Inflammatory macrophage (primary cell): ENCODE results near the gene KRTAP5-2.
"Not testable (repeated sequence)": the region's sequence is repeated elsewhere in the genome, so short reads cannot be mapped to it uniquely, and the experiment has no call there.

Source experiments
- DNase-seq, 2 donors: peaks; one replicate each; pipeline ENCODE4 v3.0.0-alpha.2; 2020 to 2022

The KRTAP5-2 gene

DNA sequence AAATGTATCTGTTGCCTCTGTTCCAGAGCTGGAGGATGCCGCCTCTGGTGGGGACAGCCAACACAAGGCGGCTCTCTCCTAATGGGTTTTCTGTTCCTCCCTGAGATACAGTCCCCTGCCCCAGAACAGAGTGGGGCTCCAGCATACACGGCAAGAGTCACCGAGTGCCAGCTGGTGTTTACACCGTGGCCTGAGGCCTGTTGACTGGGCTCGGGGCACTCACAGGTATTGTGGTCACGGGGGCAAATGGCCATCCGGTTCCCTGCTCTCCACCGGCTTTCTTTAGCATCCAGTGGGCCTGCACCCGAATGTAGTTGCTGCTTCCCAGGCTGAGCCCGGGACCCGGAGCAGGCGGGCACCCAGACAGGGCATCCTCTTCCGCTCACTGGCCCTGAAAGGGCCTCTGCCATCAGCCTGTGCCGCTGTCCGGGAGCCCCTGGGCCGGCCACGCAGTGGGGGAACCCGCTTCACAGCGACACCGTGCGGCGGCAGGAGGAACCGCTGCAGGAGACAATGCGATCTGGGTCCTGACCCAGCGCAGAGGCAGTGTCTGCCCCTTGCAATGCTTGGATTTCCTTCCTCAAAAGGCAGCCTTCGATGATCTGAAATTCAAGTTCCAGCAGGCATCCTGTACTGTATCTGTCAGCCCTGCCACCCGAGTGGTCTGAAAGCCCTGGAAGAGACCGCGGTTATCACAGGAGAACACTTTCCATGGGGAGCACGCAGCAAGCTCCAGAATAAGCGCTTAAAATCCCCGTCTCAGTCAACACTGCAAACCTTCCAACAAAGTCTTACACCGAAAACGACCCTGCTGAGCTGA lies 30.6 kb upstream of the KRTAP5-2 start:
- DNase-seq: peak; percentile 38 to 42

DNA sequence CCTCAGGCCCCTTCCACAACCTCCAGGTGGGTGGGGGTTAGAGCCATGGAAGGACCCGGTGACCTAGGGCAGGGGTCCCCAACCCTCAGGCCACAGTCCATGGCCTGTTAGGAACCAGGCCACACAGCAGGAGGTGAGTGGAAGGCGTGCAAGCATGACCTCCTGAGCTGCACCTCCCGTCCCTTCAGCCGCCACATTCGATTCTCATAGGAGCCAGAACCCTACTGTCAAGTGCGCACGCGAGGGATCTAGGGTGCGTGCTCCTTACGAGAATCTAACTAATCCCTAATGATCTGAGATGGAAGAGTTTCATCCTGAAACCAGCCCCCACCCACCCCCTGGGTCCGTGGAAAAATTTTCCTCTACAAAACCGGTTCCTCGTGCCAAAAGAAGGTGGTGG lies 27.4 kb upstream of the KRTAP5-2 start:
- no peak for DNase-seq

DNA sequence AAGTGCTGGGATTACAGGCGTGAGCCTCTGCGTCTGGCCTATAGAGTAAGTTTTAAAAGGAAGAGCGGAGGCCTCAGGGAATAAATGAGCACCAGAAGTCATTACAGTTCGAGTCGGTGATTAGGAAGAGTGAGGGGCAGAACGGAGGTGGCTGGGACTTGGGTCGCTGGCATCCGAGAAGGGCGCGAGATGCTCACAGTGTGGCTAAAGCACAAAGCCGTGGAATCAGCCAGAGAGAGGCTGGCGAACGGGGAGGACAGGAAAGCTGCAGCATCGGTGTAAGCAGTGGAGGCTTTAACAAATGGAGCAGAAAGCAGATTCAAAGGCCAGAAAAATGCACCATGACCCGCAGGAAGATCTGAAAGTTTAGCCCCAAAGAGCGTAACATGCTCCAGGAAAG lies 26.5 kb upstream of the KRTAP5-2 start:
- DNase-seq: no peak

DNA sequence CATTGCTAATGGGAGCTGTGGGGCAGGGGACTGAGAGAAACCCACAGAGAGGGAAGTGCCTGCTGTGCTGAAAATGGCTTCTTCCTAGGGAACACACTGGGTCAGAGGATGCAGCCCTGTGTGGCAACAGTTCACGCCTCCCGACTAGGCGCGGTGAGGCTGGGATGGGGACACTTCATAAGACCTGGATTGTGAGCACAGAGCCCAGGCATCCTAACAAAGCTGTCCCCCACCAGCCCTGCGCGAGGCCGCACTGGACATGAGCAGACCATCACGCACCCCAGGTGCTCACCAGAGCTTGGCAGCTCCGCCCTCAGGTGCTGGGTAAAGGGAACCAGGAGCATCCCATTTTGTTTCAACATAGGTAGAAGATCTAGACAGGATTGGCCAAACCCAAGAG lies 25.6 kb upstream of the KRTAP5-2 start:
- no peak for DNase-seq

DNA sequence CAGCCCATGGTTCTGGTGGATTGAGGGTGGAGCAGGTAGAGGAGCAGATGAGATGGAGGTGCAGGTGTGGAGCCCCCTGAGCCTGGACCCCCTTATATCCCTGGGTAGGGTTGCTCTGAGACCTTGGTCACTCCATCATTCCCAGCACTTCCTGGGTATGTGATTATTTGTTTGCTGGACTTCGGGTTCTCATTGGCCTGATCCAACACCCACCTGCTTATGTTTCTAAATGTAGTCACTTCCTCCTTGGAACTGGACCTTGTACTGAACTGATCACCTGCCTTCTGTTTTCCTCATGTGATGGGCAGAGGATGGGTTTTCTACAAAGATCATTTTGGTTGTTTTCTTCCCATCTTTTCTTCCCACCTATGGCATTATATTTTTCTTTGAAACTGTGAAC lies 24.0 kb upstream of the KRTAP5-2 start, which contains the start of gene KRTAP5-4:
TSS of gene KRTAP5-4 (minus strand) at position 53 of the 400 bp plus-strand sequence. CDS start at position 8, 45 bp downstream.
- DNase-seq: no peak

DNA sequence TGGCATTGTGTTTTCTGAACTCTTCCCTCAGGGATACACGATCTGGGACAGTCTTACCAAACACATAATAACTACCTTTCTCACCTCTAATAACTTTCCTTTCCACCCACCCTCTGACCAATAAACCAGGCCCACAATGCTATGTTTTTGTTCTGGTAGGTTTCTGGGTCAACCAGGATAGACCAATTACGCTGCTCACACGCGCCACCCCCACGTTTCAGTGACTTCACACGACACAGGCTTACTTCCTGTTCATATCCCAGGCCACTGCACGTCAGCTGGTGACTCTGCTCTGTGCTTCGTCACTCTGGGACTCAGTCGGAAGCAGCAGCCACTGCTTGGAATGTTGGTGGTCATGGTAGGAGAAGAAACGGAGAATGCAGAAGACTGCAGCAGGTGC lies 21.4 kb upstream of the KRTAP5-2 start:
- peak in 1 of 2 donors; percentile 34 for DNase-seq

DNA sequence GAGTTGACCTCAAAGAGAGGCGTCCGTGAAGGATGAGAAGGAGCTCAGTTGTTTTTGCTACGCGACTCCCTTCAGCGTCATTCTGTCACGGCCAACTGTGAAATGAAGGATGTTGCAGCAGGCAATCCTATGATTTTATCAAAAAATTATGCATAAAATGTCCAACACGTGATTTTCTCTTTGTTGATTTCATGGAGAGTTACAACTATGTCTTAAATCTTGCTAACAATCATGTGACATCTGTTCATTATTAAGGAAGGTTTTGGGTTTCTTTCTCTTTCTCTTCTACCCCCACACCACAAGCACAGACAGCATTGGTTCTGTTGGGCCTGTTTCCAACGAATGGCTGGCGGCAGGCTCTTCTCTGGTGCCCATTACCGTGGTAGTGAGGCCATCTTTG lies 20.1 kb upstream of the KRTAP5-2 start:
- no peak for DNase-seq

DNA sequence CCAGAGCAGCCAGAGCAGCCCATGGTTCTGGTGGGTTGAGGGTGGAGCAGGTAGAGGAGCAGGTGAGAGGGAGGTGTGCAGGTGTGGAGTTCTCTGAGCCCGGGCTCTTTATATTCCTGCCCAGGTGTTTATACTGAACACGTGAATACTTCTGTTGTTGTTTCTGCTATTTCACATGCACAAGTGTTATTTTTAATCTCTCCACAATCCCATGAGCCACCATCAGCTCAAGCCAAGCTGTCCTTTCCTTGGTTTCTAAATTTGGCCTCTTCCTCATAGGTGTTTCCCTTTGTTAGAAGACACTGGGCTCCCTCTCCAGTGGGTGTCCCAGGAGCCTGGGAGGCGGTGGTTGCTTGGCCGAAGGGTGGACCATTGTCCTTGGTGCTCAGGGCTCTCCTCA lies 10.3 kb upstream of the KRTAP5-2 start, which contains the start of gene KRTAP5-3:
TSS of gene KRTAP5-3 (minus strand) at position 101 of the 400 bp plus-strand sequence. CDS start at position 23, 78 bp downstream.
- DNase-seq: no peak

DNA sequence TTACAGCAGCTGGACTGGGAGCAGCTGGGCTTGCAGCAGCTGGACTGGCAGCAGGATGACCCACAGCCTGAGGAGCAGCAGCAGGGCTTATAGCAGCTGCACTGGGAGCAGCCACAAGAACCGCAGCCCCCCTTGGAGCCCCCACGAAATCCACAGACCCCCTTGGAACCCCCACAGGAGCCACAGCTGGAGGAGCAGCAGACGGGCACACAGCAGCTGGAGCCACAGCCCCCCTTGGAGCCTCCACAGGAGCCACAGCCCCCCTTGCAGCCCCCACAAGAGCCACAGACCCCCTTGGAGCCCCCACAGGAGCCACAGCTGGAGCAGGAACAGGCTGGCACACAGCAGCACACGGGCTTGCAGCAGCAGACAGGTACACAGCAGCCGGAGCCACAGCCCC lies 9.8 kb upstream of the KRTAP5-2 start:
- DNase-seq: not testable (repeated sequence)

DNA sequence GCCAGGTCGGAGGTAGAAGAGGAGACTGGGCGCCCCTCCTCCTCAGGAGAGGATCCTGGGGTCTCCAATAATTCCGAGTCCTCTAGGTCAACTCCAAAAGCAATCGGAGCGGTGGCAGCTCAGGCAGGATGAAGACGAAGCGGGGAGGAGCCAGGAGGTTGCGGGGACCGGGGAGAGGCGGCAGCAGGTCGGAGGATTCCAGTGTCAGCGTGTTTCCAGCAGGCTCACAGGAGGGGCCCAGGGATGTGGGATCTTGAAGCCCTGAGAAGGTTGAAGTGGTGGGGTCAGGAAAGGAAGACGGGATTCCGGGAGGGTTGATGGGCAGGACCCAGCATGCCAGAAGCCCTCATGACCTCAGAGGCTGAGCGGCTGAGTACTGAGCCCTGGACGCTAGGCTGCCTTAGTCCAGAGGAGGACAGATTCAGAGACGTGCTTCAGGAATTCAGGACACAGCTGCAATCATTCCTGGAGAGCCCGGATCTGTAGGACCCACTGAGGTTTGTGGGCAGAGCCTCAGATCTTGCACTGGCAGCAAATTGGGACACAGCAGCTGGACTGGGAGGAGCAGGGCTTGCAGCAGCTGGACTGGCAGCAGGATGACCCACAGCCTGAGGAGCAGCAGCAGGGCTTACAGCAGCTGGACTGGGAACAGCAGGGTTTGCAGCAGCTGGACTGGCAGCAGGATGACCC lies 9.2 kb upstream of the KRTAP5-2 start:
- not testable (repeated sequence) for DNase-seq

DNA sequence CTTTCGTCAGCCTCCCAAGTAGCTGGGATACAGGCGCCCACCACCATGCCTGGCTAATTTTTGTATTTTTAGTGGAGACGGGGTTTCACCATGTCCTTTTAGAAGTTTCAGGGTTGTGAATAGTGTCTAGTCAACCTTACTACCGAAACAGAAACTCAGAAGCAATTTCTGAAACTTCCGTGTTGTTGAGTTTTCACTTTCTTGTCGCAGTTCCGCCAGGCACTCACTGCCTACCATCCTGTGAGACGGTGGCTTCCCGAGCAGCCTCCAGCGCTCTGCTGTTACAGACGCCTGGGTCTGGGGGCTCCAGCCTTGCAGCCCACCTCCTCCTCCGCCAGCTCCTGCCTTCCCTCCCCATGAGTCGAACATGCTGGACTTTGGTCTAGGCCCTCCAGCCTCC lies 7.8 kb upstream of the KRTAP5-2 start:
- DNase-seq: not testable (repeated sequence)

DNA sequence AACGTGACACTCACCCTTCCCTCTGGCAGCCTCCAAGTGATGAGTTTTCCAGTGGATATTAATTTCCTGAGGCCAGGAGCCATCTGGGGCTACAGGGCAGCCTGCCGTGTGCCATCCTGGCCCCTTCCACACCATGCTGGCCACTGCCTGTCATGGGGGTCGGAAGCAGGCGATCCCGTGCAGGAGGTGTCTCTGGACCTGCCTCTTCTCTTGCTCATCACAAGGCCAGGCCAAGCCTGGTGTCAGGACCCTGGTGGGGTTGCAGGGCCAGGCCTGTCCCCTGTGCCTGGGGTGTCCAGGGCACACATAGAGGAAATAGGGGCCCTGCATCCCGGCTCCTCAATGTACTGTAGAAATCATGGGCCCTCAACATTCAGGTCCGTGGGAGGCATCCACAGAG lies 6.6 kb upstream of the KRTAP5-2 start:
- no peak for DNase-seq

DNA sequence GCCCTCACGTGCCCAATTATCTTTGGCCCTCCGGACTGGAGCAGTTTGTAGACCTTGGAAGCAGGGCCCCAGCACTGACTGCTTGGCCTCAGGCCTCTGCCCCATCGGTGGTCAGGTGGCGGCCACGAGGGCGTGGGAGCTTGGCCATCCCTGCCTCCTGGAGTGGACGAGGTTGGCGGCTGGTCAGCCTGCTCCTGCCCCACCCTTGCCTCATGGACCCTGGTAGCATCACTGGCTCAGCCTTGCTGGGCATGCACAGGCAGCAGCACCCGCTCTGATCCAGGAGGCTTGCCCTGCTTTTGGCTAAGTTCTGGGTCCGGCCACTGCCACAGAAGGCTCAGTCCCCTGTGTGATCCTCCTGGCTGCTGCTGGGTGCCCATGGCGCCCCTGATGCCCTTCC lies 6.1 kb upstream of the KRTAP5-2 start:
- no peak for DNase-seq

DNA sequence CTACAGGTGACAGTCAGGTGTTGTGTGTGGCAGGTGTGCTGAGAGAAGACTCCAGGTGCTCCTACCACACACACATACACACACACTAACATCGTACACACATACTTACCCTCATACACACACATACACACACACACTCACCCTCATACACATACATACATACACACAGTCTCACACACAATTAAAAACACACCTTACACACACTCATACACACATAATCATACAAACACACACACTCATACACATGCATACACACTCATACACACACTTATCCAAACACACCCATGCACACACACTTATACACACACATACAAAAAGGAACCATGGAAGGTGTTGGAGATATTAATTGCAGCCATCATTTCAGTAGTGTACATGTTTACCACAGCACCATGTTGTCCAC lies 5.5 kb upstream of the KRTAP5-2 start:
- no peak for DNase-seq

DNA sequence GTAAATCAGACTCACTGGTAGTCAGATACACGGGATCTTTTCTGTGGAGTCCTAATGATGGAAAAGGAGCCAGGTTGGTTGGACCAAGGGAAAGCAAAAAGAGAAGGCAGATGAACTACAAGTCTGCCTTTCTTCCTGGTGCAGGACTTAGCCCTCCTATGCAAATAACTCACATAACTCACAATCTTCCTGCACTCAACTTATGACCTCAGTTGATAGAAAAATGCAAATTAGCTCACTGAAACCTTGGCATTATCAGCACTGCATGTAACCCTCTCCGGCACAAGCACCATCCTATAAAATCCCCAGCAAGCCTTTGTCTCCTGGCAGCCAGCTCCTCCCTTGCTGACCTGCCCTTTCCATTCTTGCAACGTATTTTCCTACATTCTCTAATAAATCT lies 3.6 kb upstream of the KRTAP5-2 start:
- not testable (repeated sequence) for DNase-seq

DNA sequence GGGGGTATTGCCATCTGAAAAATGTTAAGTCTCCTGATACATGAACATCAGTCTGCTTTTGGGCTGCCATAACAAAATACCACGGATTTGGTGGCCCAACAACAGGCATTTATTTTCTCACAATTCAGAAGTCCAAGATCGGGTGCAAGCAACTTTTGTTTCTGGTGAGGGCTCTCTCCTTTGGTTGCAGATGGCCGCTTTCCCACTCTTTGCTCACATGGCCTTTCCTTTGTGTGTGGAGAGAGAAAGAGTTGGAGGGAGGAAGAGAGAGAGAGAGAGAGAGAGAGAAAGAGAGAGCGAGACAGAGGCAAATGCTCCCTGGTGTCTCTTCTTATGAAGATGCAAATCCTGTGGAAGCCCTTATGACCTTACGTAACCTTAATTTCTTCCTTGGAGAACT lies 2.5 kb upstream of the KRTAP5-2 start:
- DNase-seq: no peak

DNA sequence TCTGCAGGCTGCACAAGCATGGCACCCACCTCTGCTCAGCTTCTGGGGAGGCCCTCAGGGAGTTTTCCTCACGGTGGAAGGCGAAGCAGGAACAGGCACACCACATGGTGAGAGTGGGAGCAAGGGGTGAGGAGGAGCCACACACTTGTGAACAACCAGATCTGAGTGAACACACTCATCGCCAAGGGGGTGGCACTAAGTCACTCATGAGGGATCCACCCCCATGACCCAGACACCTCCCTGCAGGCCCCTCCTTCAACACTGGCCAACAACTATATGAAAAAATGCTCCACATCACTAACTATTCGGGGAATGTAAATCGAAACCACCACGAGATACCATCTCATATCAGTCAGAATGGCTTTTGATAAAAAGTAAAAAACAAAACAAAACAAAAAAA lies 722 bp upstream of the KRTAP5-2 start:
- DNase-seq: no peak

DNA sequence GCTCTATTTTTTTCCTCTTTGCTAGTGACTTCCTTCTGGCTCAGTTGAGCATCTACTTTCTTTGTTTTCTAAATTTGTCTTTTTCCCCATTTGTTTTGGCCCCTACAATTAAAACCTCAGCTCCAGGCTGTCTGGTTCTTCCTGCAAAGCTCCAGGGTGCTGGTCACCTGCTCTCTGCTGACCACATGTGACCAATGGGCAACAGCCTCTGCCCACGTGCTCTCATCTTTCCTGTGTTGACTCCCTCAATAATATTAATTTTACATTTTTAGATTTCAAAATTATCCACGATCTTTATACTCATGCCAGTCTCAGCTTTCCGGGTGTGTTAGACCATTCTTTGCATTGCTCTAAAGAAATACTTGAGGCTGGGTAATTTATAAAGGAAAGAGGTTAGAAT lies 312 bp upstream of the KRTAP5-2 start:
- DNase-seq: not testable (repeated sequence)

DNA sequence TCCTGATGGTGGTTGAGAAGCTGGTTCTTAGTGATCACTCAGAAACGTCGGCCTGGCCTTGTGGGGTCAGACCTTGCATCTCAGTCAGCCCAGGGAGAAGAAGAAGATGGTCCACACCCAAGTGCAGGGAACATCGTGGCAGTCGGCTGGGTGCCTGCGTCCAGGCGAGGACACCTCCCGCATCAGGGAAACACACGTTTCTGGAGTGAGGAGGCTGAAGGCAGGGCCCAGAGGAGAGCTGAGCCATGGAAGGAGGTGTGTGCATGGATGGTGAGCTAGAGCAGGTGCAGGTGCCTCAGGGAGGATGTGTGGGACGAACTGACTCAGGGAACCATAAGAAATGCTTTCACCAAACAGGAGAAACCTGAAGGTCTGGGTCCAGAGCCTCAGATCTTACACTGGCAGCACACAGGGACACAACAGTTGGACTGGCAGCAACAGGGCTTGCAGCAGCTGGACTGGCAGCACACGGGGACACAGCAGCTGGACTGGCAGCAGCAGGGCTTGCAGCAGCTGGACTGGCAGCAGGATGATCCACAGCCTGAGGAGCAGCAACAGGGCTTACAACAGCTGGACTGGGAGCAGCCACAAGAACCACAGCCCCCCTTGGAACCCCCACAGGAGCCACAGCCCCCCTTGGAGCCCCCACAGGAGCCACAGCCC lies 632 bp downstream of the KRTAP5-2 start:
- no peak for DNase-seq

DNA sequence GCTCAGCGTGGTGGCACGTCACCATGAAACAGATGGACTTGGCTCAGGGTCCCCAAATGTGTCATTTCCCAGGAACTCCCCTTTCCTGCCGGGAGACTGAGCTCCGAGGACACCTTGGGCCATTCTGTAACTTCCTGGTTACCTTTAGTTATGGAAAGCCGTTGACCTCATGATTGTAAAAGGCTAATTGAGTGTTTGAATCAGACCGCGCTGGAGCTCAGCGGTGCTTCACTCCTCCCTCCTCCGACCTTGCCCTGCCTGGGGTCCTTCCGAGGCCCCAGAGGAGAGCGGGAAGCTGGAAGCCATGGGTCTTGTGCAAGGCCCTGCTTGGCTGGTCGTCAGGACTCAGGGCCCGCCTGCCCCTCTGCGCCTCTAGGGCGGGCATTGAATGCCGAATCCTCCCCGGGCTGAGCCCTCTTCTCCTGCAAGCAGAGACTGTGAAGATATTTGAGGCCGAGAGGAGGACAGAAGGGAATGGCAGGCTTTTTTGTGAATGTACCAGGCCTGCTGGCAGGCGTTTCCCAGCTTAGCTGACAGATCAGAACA lies 1.4 kb downstream of the KRTAP5-2 start:
- DNase-seq: not testable (repeated sequence)

DNA sequence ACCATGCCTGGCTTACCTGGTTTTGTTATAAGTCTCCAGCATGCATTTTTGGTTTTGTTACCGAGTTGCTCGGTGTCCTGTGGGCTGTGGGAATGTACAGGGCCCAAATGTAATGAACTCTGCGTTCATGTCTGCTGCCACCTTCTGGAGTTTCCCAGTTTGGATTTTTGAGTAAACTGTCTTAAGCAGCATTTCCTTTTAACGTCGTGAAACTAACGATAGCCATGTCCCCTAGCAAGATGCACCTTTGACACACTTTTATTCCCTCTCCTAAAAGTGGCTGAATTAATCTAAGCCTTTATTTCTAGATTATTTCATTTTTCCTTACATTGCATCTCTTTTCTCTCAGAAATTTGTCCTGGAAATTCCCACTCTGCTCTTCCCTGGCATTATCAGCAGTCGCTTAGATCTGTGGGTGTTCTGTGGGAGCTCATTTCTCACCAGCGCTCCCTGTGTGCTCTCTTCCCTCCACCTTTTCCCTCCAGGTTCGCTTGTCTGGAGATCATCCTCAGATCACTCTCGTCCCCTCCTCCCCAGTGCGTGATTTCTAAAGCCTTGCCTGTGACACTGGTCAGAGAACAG lies 2.0 kb downstream of the KRTAP5-2 start:
- DNase-seq: not testable (repeated sequence)

DNA sequence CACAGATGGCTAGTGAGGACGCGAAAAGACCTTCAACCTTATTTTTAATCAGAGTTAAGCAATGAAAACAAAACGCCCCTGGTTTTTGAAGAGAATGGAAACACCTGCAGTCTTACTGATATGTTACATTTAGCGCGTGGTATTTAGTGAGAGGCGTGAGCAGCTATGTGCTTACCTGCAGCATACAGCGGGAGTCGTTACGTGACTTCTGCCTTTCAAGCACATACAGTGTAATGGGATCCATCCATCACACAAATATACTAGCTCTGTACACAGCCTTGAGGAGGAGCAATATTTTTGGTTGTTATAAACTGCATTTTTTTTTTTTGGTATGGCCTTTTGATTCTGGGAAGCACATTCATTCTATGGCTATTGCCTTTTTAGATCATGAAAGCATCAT lies 5.5 kb downstream of the KRTAP5-2 start:
- DNase-seq: no peak

DNA sequence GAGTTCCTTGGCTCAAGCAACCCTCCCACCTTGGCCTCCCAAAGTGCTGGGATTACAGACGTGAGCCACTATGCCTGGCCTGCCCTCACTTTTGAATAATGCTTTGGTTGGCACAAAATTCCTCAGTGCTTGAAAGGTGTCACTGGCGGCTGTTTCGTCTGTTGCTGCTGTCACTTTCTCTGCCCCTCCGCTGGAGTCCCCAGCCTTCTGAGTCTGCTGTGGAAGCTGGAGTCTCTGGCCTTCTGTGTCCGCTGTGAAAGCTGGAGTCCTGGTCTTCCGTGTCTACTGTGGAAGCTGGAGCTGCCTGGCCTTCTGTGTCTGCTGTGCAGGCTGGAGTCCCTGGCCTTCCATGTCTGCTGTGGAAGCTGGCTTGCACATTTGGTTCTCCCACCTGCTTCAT lies 8.1 kb downstream of the KRTAP5-2 start:
- DNase-seq: no peak
